ENCODE results near the gene SPEF2.
"Not testable (repeated sequence)": the region's sequence is repeated elsewhere in the genome, so short reads cannot be mapped to it uniquely, and the experiment has no call there.

The SPEF2 gene

DNA sequence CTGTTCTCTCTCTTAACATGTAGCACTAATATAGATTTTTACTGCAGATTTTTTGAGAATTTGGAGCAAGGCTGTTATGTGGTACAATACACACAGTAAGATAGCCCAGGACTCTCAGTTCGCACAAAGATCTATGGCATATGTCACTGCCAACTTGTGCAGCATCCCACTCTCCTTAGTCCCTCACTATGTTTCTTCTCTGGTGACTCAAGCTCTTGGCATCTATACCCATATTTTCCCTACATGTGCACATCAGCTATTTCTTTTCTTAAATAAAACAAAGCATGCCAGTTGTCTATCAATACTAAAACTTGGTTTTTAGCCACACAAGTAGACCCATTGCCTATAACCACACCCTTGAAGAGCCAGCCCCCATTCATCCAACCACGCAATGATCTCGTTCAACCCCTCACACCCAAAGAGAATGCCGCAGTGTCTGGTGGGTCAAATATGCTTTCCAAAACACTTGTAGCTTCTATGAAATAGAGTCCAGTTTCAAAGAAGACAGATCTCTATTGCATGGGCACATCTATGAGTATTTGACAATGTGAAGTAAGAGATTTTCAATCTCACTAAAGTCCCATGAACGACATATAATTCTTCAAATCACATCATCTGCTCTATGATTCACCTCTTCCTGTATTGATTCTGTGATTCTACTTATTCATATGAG is 220.8 kb downstream of the SPEF2 start:
- H3K4me3 ChIP-seq (ENCODE audit: low read length) = no peak overlapping the region
- no peaks in the 10 kb centered on the region for H4K20me1 ChIP-seq (ENCODE audit: control insufficient read depth, insufficient read depth, low read depth, low read length)
- H3K27ac ChIP-seq (ENCODE audit: low read depth, low read length) = no peak overlapping the region
- no peaks in the 10 kb centered on the region for H3K9me2 ChIP-seq (replicated peaks; ENCODE audit: control insufficient read depth, low read length)
- no peak overlapping the region for H3K4me2 ChIP-seq (ENCODE audit: low read length)
- peaks cover 2% of the 10 kb centered on the region; the same call in 1 of the 2 replicates for H3K9me3 ChIP-seq (ENCODE audit: control insufficient read depth, insufficient read depth, low read length)
- no peaks in the 10 kb centered on the region for H3K27me3 ChIP-seq (ENCODE audit: control insufficient read depth, low read length)
- H3F3A ChIP-seq (ENCODE audit: control insufficient read depth, insufficient read depth) = no peaks in the 10 kb centered on the region
- H3K36me3 ChIP-seq (ENCODE audit: control insufficient read depth, low read length) = no peaks in the 10 kb centered on the region
- TF ChIP-seq, protein P1, sequence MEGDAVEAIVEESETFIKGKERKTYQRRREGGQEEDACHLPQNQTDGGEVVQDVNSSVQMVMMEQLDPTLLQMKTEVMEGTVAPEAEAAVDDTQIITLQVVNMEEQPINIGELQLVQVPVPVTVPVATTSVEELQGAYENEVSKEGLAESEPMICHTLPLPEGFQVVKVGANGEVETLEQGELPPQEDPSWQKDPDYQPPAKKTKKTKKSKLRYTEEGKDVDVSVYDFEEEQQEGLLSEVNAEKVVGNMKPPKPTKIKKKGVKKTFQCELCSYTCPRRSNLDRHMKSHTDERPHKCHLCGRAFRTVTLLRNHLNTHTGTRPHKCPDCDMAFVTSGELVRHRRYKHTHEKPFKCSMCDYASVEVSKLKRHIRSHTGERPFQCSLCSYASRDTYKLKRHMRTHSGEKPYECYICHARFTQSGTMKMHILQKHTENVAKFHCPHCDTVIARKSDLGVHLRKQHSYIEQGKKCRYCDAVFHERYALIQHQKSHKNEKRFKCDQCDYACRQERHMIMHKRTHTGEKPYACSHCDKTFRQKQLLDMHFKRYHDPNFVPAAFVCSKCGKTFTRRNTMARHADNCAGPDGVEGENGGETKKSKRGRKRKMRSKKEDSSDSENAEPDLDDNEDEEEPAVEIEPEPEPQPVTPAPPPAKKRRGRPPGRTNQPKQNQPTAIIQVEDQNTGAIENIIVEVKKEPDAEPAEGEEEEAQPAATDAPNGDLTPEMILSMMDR (IDR thresholded peaks at IDR 0.05; ENCODE audit: low read depth, low read length, poor library complexity, severe bottlenecking) = no peak
- no peak for TF ChIP-seq EZH2phosphoT487 (IDR thresholded peaks at IDR 0.05; ENCODE audit: borderline replicate concordance, low read length)
- H3K79me2 ChIP-seq (ENCODE audit: control insufficient read depth, low read length) = no peaks in the 10 kb centered on the region
- H3K4me1 ChIP-seq (ENCODE audit: control insufficient read depth, low read length) = no peaks in the 10 kb centered on the region

DNA sequence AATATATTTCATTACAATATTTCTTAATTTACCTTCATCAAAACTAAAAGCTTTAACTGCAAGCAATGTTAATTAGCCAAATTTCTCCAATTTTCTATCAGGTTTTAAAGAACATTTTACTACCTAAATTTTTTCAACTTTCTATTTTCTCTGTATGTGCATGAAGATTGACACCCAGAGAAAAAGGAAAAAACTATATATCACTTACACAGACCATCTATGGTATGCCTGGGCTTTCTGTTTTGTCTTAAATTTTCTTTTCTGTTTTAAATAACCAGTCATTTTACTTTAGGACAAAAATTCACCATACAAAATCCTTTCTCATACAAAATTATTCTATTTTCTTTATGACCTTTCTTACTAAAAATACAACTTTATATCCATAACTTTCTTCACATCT is 225.2 kb downstream of the SPEF2 start:
- H3K9me3 ChIP-seq (ENCODE audit: control insufficient read depth, insufficient read depth, low read length) = peaks cover 30% of the 10 kb centered on the region
- no peak overlapping the region for H3K4me3 ChIP-seq (ENCODE audit: low read length)
- TF ChIP-seq, protein P1 (IDR thresholded peaks at IDR 0.05; ENCODE audit: low read depth, low read length, poor library complexity, severe bottlenecking) = no peak
- TF ChIP-seq EZH2phosphoT487 (IDR thresholded peaks at IDR 0.05; ENCODE audit: borderline replicate concordance, low read length) = no peak
- H4K20me1 ChIP-seq (ENCODE audit: control insufficient read depth, insufficient read depth, low read depth, low read length) = no peaks in the 10 kb centered on the region
- no peaks in the 10 kb centered on the region for H3K9me2 ChIP-seq (replicated peaks; ENCODE audit: control insufficient read depth, low read length)
- H3K4me1 ChIP-seq (ENCODE audit: control insufficient read depth, low read length) = no peaks in the 10 kb centered on the region
- H3K79me2 ChIP-seq (ENCODE audit: control insufficient read depth, low read length) = no peaks in the 10 kb centered on the region
- H3F3A ChIP-seq (ENCODE audit: control insufficient read depth, insufficient read depth) = no peaks in the 10 kb centered on the region
- no peaks in the 10 kb centered on the region; the same call in 1 of the 2 replicates for H3K36me3 ChIP-seq (ENCODE audit: control insufficient read depth, low read length)
- H3K27ac ChIP-seq (ENCODE audit: low read depth, low read length) = no peak overlapping the region
- no peaks in the 10 kb centered on the region for H3K27me3 ChIP-seq (ENCODE audit: control insufficient read depth, low read length)
- no peak overlapping the region for H3K4me2 ChIP-seq (ENCODE audit: low read length)

DNA sequence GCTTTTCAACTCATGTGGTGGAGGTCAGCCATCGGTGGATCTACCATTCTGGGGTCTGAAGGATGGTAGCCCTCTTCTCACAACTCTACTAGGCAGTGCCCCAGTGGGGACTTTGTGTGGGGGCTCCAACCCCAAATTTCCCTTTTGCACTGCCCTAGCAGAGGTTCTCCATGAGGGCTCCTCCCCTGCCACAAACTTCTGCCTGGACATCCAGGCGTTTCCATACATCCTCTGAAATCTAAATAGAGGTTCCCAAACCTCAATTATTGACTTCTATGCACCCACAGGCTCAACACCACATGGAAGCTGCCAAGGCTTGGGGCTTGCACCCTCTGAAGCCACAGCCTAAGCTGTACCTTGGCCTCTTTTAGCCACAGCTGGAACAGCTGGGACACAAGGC is 227.8 kb downstream of the SPEF2 start:
- H3K27me3 ChIP-seq (ENCODE audit: control insufficient read depth, low read length); H3K4me1 ChIP-seq (ENCODE audit: control insufficient read depth, low read length); H3K4me3 ChIP-seq (ENCODE audit: low read length); H3K79me2 ChIP-seq (ENCODE audit: control insufficient read depth, low read length); H3K27ac ChIP-seq (ENCODE audit: low read depth, low read length); H3K36me3 ChIP-seq (ENCODE audit: control insufficient read depth, low read length); H4K20me1 ChIP-seq (ENCODE audit: control insufficient read depth, insufficient read depth, low read depth, low read length); H3K9me2 ChIP-seq (replicated peaks; ENCODE audit: control insufficient read depth, low read length); H3F3A ChIP-seq (ENCODE audit: control insufficient read depth, insufficient read depth); H3K4me2 ChIP-seq (ENCODE audit: low read length): not testable (repeated sequence)
- H3K9me3 ChIP-seq (ENCODE audit: control insufficient read depth, insufficient read depth, low read length) = peaks cover 33% of the 10 kb centered on the region

DNA sequence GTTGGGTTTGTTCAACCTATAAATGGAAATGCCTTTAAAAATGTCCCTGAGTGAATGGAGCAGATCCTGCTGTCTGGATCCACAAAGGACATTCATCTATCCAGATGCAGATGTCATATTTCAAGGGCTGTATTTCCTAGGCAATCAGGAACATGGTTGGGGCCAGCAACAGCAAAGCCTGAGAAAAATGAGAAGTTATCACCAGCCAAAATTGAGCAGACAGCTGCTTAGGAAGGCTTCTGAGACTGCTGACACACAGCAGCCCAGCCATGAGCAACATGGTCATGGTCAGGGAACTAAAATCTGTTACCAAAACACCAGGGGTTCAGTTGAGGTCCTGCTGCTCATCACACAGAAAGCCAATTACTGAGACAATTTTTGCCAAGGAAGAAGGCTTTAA is 229.8 kb downstream of the SPEF2 start:
- Histone ChIP-seq H3K27me3 (ENCODE audit: control insufficient read depth, low read length) (no peaks in the 10 kb centered on the region), H3K4me3 (ENCODE audit: low read length) (no peak overlapping the region), H3K79me2 (ENCODE audit: control insufficient read depth, low read length) (no peaks in the 10 kb centered on the region), H4K20me1 (ENCODE audit: control insufficient read depth, insufficient read depth, low read depth, low read length) (no peaks in the 10 kb centered on the region), H3K4me1 (ENCODE audit: control insufficient read depth, low read length) (peaks cover 10% of the 10 kb centered on the region), H3K9me2 (replicated peaks; ENCODE audit: control insufficient read depth, low read length) (no peaks in the 10 kb centered on the region), H3K9me3 (ENCODE audit: control insufficient read depth, insufficient read depth, low read length) (peaks cover 33% of the 10 kb centered on the region), H3K4me2 (ENCODE audit: low read length) (no peak overlapping the region), H3F3A (ENCODE audit: control insufficient read depth, insufficient read depth) (no peaks in the 10 kb centered on the region), H3K27ac (ENCODE audit: low read depth, low read length) (no peak overlapping the region), H3K36me3 (ENCODE audit: control insufficient read depth, low read length) (no peaks in the 10 kb centered on the region; the same call in 1 of the 2 replicates)
- no peak for TF ChIP-seq EZH2phosphoT487 (IDR thresholded peaks at IDR 0.05; ENCODE audit: borderline replicate concordance, low read length)
- TF ChIP-seq, protein P1 (IDR thresholded peaks at IDR 0.05; ENCODE audit: low read depth, low read length, poor library complexity, severe bottlenecking) = no peak

Data from DOHH2 (cell line).